HepG2 (cell line): ENCODE results near the gene MISP3. TPM values are rescaled to one million over a fixed set of nuclear protein-coding genes. Genes with fewer than 3 reads are reported as not detected.
A peak's percentile ranks its signal among the peaks of the same experiment; 100 is the strongest.

Experiments used
- ATAC-seq: fragments of 200-7000 bp; cut with Tn5 transposase; 3 replicates; pipeline ENCODE4 v1.9.1; 2020; ENCODE audit warnings: mild to moderate bottlenecking, moderate library complexity
- BruUV-seq: library from RNA; stranded (reverse); fragments of 400-500 nt; replicated peaks from 2 replicates; lab custom pipeline; 2021; lab: Mats Ljungman, UMichigan
- CTCF ChIA-PET: fragments of 300-600 bp; formaldehyde crosslinking; extraction: SDS; loops from one replicate; lab custom pipeline; 2021; ENCODE audit warnings: low total read pairs, inconsistent platforms, low intra/inter-chr PET ratio; lab: Yijun Ruan, JAX
- POLR2A ChIA-PET: fragments of 350-600 bp; sonication (Branson Sonifier 250); formaldehyde crosslinking; loops from one replicate; lab custom pipeline; 2020; ENCODE audit warnings: antibody characterized with exemption, inconsistent platforms; lab: Yijun Ruan, JAX
- DNase-seq: peaks from one replicate; pipeline ENCODE4 v3.0.0-alpha.2; 2015; ENCODE audit warnings: low spot score
- FAIRE-seq: peaks from 3 replicates; lab custom pipeline; 2011; peaks lifted over from hg19 to GRCh38; lab: Jason Lieb, UNC
- H2AFZ ChIP-seq: one replicate; pipeline ENCODE4 v1.6.1; 2011; ENCODE audit warnings: low read length, inconsistent platforms
- H3K27ac ChIP-seq: fragments of 300-600 bp; 3 replicates; pipeline ENCODE4 v1.8.0; 2011; ENCODE audit warnings: mixed run types, mild to moderate bottlenecking, mixed read lengths, low read length, inconsistent platforms; ENCODE audit not compliant: insufficient read depth; ENCODE audit errors: extremely low read length
- H3K27me3 ChIP-seq, 2 experiments: fragments of 200-600 bp in 1 of 2; 2 replicates in 1 of 2; 3 replicates in 1 of 2; pipeline versions ENCODE4 v1.6.0 to v1.8.0; 2011; ENCODE audit warnings: low read length in 2 of 2, mild to moderate bottlenecking in 2 of 2, moderate library complexity in 2 of 2, inconsistent platforms in 1 of 2; ENCODE audit not compliant: insufficient read depth in 2 of 2, control insufficient read depth in 1 of 2
- H3K36me3 ChIP-seq, 2 experiments: fragments of 200-600 bp in 1 of 2; replicated peaks in 1 of 2; 2 replicates in 1 of 2; 3 replicates in 1 of 2; pipeline versions ENCODE4 v1.5.1 to v1.8.0; 2011; ENCODE audit warnings: low read length in 2 of 2, inconsistent platforms in 1 of 2; ENCODE audit not compliant: insufficient read depth in 2 of 2, control insufficient read depth in 1 of 2
- H3K4me1 ChIP-seq: 2 replicates; pipeline ENCODE4 v1.5.1; 2012; ENCODE audit warnings: low read length, inconsistent platforms; ENCODE audit not compliant: insufficient read depth
- H3K4me2 ChIP-seq: 2 replicates; pipeline ENCODE4 v1.6.0; 2011; ENCODE audit warnings: low read depth, low read length, inconsistent platforms
- H3K4me3 ChIP-seq, 3 experiments: fragments of 200-600 bp in 1 of 3; sonication (generic), shearing (Covaris generic) in 1 of 3; replicated peaks in 1 of 3; 2 replicates each; pipeline ENCODE4 v1.5.1; 2011 to 2016; ENCODE audit warnings: low read length in 3 of 3, inconsistent platforms in 2 of 3, low read depth in 2 of 3, mild to moderate bottlenecking in 2 of 3, control low read depth in 1 of 3, mixed read lengths in 1 of 3; ENCODE audit not compliant: insufficient read depth in 1 of 3
- H3K79me2 ChIP-seq: one replicate; pipeline ENCODE4 v1.6.1; 2011; ENCODE audit warnings: low read length, inconsistent platforms; ENCODE audit not compliant: insufficient read depth
- H3K9ac ChIP-seq: 2 replicates; pipeline ENCODE4 v1.6.0; 2011; ENCODE audit warnings: mild to moderate bottlenecking, low read depth, low read length, inconsistent platforms; ENCODE audit not compliant: insufficient read depth
- H3K9me3 ChIP-seq: 2 replicates; pipeline ENCODE4 v1.5.1; 2012; ENCODE audit warnings: mild to moderate bottlenecking, low read length
- H4K20me1 ChIP-seq: 2 replicates; pipeline ENCODE4 v1.6.0; 2011; ENCODE audit warnings: inconsistent platforms, mild to moderate bottlenecking, low read length, moderate library complexity; ENCODE audit not compliant: insufficient read depth
- ATF3 ChIP-seq: sonication (generic); formaldehyde crosslinking; IDR thresholded peaks from 2 replicates; pipeline ENCODE4 v1.4.0; 2020; ENCODE audit warnings: missing genetic modification reagents
- BRD4 ChIP-seq: sonication (generic); formaldehyde crosslinking; IDR thresholded peaks from 2 replicates; pipeline ENCODE4 v1.4.0; 2020; ENCODE audit warnings: missing genetic modification reagents
- CBX2 ChIP-seq, 2 experiments: fragments of 200-600 bp in 1 of 2; sonication (generic); formaldehyde crosslinking in 1 of 2; IDR thresholded peaks; 2 replicates each; pipeline versions ENCODE4 v1.7.0 to v1.8.1; 2018 to 2022; ENCODE audit warnings: low read depth in 2 of 2, low read length in 1 of 2, mild to moderate bottlenecking in 1 of 2, missing genetic modification reagents in 1 of 2
- FOXM1 ChIP-seq: sonication (generic); formaldehyde crosslinking; IDR thresholded peaks from 2 replicates; pipeline ENCODE4 v1.5.0; 2020; ENCODE audit warnings: missing genetic modification reagents
- HIVEP1 ChIP-seq: sonication (generic); formaldehyde crosslinking; IDR thresholded peaks from 2 replicates; pipeline ENCODE4 v1.4.0; 2020; ENCODE audit warnings: mild to moderate bottlenecking, missing genetic modification reagents
- KLF13 ChIP-seq: sonication (generic); formaldehyde crosslinking; IDR thresholded peaks from 2 replicates; pipeline ENCODE4 v1.4.0; 2020; ENCODE audit warnings: mild to moderate bottlenecking, missing genetic modification reagents
- KLF16 ChIP-seq, 2 experiments: sonication (generic) in 1 of 2; formaldehyde crosslinking in 1 of 2; IDR thresholded peaks; 2 replicates each; pipeline versions ENCODE4 v1.6.1 to v1.8.0; 2016 to 2023; ENCODE audit warnings: missing genetic modification reagents in 2 of 2, missing compliant biosample characterization in 1 of 2
- LRRFIP1 ChIP-seq: sonication (generic); formaldehyde crosslinking; conservative IDR thresholded peaks from 2 replicates; pipeline ENCODE4 v1.4.0; 2020; ENCODE audit warnings: missing genetic modification reagents
- NKX3-1 ChIP-seq: sonication (generic); formaldehyde crosslinking; IDR thresholded peaks from 2 replicates; pipeline ENCODE4 v1.5.0; 2020; ENCODE audit warnings: missing genetic modification reagents
- POGK ChIP-seq: sonication (generic); formaldehyde crosslinking; conservative IDR thresholded peaks from 2 replicates; pipeline ENCODE4 v1.8.0; 2022; ENCODE audit warnings: mild to moderate bottlenecking, moderate library complexity, missing genetic modification reagents
- SP5 ChIP-seq: IDR thresholded peaks from 2 replicates; pipeline ENCODE4 v1.6.1; 2016; ENCODE audit warnings: low read depth, borderline replicate concordance
- ZBTB1 ChIP-seq: sonication (generic); formaldehyde crosslinking; IDR thresholded peaks from 2 replicates; pipeline ENCODE4 v1.4.0; 2020; ENCODE audit warnings: missing genetic modification reagents, borderline replicate concordance
- ZGPAT ChIP-seq: IDR thresholded peaks from 2 replicates; pipeline ENCODE4 v1.6.1; 2016; ENCODE audit warnings: mild to moderate bottlenecking
- WGBS: methylation state at CpG from one replicate; pipeline ENCODE4 v1.1.6; 2017; ENCODE audit warnings: low lambda C conversion rate; 5-methylcytosine and 5-hydroxymethylcytosine counted together
- in situ Hi-C: cut with HindIII; loops from 2 replicates; pipeline ENCODE4 v1.10.0; 2017; ENCODE audit warnings: low pct_unique_long_range_greater_than_20kb; ENCODE audit not compliant: extremely low pct_ligation_motif_present
- intact Hi-C: fragments of 100-400 bp; cut with micrococcal nuclease; formaldehyde crosslinking; loops from one replicate; pipeline ENCODE4 v1.10.0; 2022; ENCODE audit not compliant: unreplicated experiment
- polyA plus RNA-seq, 8 experiments: library from polyadenylated mRNA; depleted of rRNA in 3 of 8; stranded (reverse) in 7 of 8; unstranded in 1 of 8; fragments of >200 nt; fragmentation: Illumina TruSeq in 4 of 8; extraction: Trizol in 4 of 8; gene quantifications; 2 replicates each; pipeline versions ENCODE4 v1.2.1 to v1.2.3, GENCODE V29; 2011 to 2016; ENCODE audit warnings: low read depth in 4 of 8, missing spikeins in 1 of 8, mixed read lengths in 1 of 8; ENCODE audit not compliant: insufficient read depth in 1 of 8
- total RNA-seq, 5 experiments: library from RNA; depleted of rRNA; stranded (reverse); fragments of >200 nt; fragmentation: Illumina TruSeq; extraction: Trizol; gene quantifications; 2 replicates each; pipeline ENCODE4 v1.2.3, GENCODE V29; 2016; ENCODE audit warnings: low read depth in 1 of 5
- TF ChIP-seq, protein P1 (sequence below): sonication (generic); formaldehyde crosslinking; conservative IDR thresholded peaks from 2 replicates; pipeline ENCODE4 v1.8.0; 2022; ENCODE audit warnings: missing genetic modification reagents

The MISP3 gene
- total and polyA plus RNA-seq, 2 of the 13 experiments (the other 11 are each of a cell fraction or from before 2014, with no cell fraction given) = 2.5 to 5.4 TPM

DNA sequence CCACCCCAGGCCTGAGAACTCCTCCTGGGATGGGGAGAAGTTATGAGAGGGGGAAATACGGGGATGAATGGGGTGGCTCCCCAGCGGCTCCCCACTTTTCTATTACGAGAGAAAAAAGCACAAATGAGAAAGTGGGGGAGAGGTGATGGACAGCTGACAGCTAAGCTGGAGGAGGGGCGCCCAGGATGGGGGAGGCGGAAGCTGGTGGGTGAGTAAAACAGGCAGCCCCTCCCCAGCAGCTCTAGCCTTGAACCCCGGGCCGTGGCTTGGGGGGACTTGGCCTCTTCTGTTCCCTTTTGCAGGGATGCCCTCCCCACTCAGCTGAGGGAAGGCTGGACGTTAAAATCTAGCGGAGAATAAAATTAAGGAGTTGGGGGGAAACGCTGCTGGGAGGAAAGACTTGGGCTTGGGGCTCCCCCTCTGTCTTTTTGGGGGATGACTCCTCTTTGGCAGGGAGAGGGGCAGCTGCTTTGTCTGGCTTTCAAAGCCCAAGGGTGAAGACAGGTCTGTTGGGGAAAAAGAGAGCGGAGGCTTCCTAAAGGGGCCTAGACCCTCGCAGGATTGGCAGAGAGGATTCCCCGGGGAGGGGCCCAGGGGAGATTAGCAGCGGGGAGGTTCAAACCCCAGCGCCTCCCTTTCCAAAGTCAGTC, 19.4 kb downstream of the MISP3 start:
- ATAC-seq (peak; percentile 4; the same call in 1 of the 3 replicates), DNase-seq (no peak), FAIRE-seq (no peak)
- H3K27ac ChIP-seq = peak overlapping the region; percentile 79
- H3K27me3 ChIP-seq = no peaks in the 10 kb centered on the region
- no peak overlapping the region for H2AFZ ChIP-seq
- H3K9ac ChIP-seq = peak overlapping the region; percentile 74; the same call in 1 of the 2 replicates
- H3K4me3 ChIP-seq = peak overlapping the region; percentile 77 to 92 (median 83)
- peaks cover 4% of the 10 kb centered on the region for H3K79me2 ChIP-seq
- in situ Hi-C loops (no loop called here), intact Hi-C loops (no loop called here)
- peaks cover 4 to 11% of the 10 kb centered on the region in 2 experiments; a peak in 3 of 5 replicates for H3K36me3 ChIP-seq
- H3K4me2 ChIP-seq = peak overlapping the region; percentile 79
- WGBS = 33% methylated on average over 15 of the region's 15 CpGs
- ChIA-PET CTCF (no interaction called here), POLR2A (interaction anchor here (1.0 kb wide), 1 partner anchor 45 kb away, joined by 4 read pairs; the partner anchor contains the start of gene ASF1B)
- no TSS peak for BruUV-seq
- peaks cover 21% of the 10 kb centered on the region for H3K4me1 ChIP-seq
- H4K20me1 ChIP-seq = no peaks in the 10 kb centered on the region
- peaks cover 6% of the 10 kb centered on the region; the same call in 1 of the 2 replicates for H3K9me3 ChIP-seq
- TF ChIP-seq ZBTB1 (no peak), ZGPAT (CRISPR knock-in tag) (peak; percentile 20; the same call in 1 of the 2 replicates), KLF16 (CRISPR knock-in tag; IDR thresholded peaks at IDR 0.05) (no peak), ATF3 (CRISPR knock-in tag) (no peak), BRD4 (CRISPR knock-in tag) (no peak), KLF13 (CRISPR knock-in tag) (no peak), FOXM1 (no peak), LRRFIP1 (CRISPR knock-in tag) (no peak), HIVEP1 (no peak), NKX3-1 (CRISPR knock-in tag) (no peak), POGK (CRISPR knock-in tag) (no peak), CBX2 (IDR thresholded peaks at IDR 0.05; ENCODE audit: low read depth, low read length) (no peak), CBX2 (CRISPR knock-in tag; IDR thresholded peaks at IDR 0.05; ENCODE audit: low read depth) (no peak), SP5 (0 out of 2 replicates have a peak, but pooled peaks have one; percentile 19)
- TF ChIP-seq, protein P1, sequence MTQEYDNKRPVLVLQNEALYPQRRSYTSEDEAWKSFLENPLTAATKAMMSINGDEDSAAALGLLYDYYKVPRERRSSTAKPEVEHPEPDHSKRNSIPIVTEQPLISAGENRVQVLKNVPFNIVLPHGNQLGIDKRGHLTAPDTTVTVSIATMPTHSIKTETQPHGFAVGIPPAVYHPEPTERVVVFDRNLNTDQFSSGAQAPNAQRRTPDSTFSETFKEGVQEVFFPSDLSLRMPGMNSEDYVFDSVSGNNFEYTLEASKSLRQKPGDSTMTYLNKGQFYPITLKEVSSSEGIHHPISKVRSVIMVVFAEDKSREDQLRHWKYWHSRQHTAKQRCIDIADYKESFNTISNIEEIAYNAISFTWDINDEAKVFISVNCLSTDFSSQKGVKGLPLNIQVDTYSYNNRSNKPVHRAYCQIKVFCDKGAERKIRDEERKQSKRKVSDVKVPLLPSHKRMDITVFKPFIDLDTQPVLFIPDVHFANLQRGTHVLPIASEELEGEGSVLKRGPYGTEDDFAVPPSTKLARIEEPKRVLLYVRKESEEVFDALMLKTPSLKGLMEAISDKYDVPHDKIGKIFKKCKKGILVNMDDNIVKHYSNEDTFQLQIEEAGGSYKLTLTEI (CRISPR knock-in tag) = no peak
